ENCODE measurements around the gene PLXNC1.
A peak's percentile ranks its signal among the peaks of the same experiment; 100 is the strongest.

PLXNC1 gene

GRCh38 chr12:94318181-94318580 lies 169.8 kb downstream of the PLXNC1 start:
- no peak overlapping the region for H3K4me3 ChIP-seq (replicated peaks in 1 of 2; ENCODE audit: low read depth in 2 of 2, low read length in 2 of 2)
- DNase-seq (ENCODE audit: low read depth in 2 of 2) = no peak
- TF ChIP-seq CTCF (IDR thresholded peaks at IDR 0.05; ENCODE audit: low read depth, low read length) = no peak

- no peak for TF ChIP-seq CTCF (IDR thresholded peaks at IDR 0.05; ENCODE audit: low read depth, low read length)
- no peak overlapping the region for H3K4me3 ChIP-seq (replicated peaks in 1 of 2; ENCODE audit: low read depth in 2 of 2, low read length in 2 of 2)
- no peak for DNase-seq (ENCODE audit: low read depth in 2 of 2)
Measured at GRCh38 chr12:94320109-94320508, 171.7 kb downstream of the PLXNC1 start.

- H3K4me3 ChIP-seq (replicated peaks in 1 of 2; ENCODE audit: low read depth in 2 of 2, low read length in 2 of 2) = no peak overlapping the region
- TF ChIP-seq CTCF (IDR thresholded peaks at IDR 0.05; ENCODE audit: low read depth, low read length) = no peak
- DNase-seq (ENCODE audit: low read depth in 2 of 2) = peak in 1 of 2 donors; percentile 87
Measured at GRCh38 chr12:94322346-94322745, 174.0 kb downstream of the PLXNC1 start.

- no peak for DNase-seq (ENCODE audit: low read depth in 2 of 2)
- TF ChIP-seq CTCF (IDR thresholded peaks at IDR 0.05; ENCODE audit: low read depth, low read length) = no peak
- H3K4me3 ChIP-seq (replicated peaks in 1 of 2; ENCODE audit: low read depth in 2 of 2, low read length in 2 of 2) = no peak overlapping the region
Measured at GRCh38 chr12:94326234-94326633, 177.9 kb downstream of the PLXNC1 start.

GRCh38 chr12:94326727-94327126 lies 178.3 kb downstream of the PLXNC1 start:
- TF ChIP-seq CTCF (IDR thresholded peaks at IDR 0.05; ENCODE audit: low read depth, low read length) = no peak
- H3K4me3 ChIP-seq (replicated peaks in 1 of 2; ENCODE audit: low read depth in 2 of 2, low read length in 2 of 2) = no peak overlapping the region
- DNase-seq (ENCODE audit: low read depth in 2 of 2) = peak; percentile 63 to 91

- no peak for TF ChIP-seq CTCF (IDR thresholded peaks at IDR 0.05; ENCODE audit: low read depth, low read length)
- DNase-seq (ENCODE audit: low read depth in 2 of 2) = peak in 1 of 2 donors; percentile 58
- H3K4me3 ChIP-seq (replicated peaks in 1 of 2; ENCODE audit: low read depth in 2 of 2, low read length in 2 of 2) = no peak overlapping the region
Measured at GRCh38 chr12:94327809-94328208, 179.4 kb downstream of the PLXNC1 start.

- no peak for TF ChIP-seq CTCF (IDR thresholded peaks at IDR 0.05; ENCODE audit: low read depth, low read length)
- H3K4me3 ChIP-seq (replicated peaks in 1 of 2; ENCODE audit: low read depth in 2 of 2, low read length in 2 of 2) = no peak overlapping the region
- DNase-seq (ENCODE audit: low read depth in 2 of 2) = peak in 1 of 2 donors; percentile 19
Measured at GRCh38 chr12:94329366-94329765, 181.0 kb downstream of the PLXNC1 start.
